GM18517 (cell line): ENCODE measurements around the gene COLEC12.
"Not testable (repeated sequence)": the region's sequence is repeated elsewhere in the genome, so short reads cannot be mapped to it uniquely, and the experiment has no call there.

ENCODE experiments used
- ATAC-seq: cut with Tn5 transposase; IDR thresholded peaks from one replicate; pipeline ENCODE4 v1.9.1; 2021; ENCODE audit warnings: mild to moderate bottlenecking, moderate library complexity; ENCODE audit not compliant: unreplicated experiment

Gene COLEC12

DNA sequence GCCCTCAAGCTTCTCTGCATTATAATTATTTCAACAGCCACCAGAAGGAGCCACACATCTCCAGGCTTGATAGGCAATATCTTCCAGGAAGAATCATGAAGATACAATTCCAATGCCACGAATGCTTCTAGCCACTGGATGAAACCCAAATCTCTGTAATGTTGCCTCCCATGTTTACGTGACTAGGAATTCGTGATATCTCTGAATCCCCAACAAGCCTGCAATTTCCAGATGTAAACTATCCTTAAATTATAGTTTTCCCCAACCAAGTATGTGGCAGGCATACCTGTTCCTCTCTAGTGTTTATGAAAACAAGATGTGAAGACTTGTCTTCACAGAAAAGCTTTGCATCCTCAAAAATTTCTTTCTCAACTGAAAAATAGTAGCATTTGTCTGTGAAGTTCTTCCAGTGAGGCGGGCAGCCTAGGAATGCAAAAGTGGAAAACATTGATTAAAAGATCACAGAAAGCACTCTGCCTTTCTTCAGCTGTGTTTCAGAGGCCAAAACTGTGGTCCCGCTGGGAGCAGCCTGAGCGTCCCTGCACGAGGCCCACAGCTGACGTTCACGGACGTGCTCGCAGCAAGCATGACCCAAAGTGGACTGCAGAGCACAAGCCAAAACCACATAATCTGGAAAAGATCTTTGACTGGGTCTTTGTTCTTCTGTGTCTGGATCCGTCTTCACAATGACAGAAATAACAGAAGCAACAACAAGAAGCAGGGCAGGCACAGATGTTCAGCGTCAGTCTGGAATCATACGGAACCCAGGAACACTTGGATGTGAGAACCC lies 167.6 kb downstream of the COLEC12 start:
- ATAC-seq: no peak

DNA sequence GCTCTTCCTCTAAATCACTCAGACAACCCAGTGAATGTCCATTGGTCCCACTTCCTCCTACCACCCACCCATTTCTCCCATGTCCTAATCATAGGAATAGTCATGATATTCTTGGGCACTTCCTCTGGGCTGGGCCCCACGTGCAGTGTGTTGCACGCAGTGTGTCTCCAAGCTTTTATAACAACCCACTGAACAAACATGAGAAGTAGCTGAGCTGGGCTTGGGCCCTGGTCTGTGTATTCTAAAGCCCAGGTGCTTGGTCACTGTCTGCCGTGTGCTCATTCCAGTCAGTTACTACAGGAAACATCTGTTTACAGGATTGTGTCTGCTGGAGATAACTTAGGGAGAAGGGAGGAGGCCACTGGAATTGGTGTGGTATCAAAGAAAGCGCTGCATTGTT lies 168.5 kb downstream of the COLEC12 start:
- ATAC-seq: no peak

DNA sequence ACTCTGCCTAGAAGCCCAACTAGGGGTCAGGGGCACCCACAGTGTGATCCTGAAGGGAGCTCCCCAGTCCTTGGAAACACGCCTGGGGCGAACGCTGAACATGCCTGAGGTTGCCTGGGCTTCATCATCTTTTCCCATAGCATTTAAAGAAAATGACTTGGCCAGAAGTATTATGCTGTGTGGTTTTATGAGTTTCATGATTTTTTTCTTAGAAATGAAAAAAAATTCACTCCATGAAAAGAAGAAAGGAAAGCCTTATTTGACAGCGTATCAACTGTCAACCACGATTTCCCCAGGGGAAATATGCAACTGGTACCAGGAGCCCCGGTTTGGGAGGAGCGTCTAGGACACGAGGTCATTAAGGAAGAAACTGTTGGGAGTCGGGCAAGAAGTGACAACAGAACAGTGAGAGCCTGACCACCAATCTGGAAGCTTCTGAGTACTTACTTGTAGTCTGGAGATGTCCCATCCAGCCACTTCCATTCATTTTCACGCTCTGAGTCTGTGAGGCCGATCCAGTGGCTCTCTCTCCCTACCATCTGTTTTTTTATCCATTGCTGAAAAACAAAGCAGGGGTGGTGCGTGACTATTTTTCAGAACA lies 169.2 kb downstream of the COLEC12 start:
- no peak for ATAC-seq

DNA sequence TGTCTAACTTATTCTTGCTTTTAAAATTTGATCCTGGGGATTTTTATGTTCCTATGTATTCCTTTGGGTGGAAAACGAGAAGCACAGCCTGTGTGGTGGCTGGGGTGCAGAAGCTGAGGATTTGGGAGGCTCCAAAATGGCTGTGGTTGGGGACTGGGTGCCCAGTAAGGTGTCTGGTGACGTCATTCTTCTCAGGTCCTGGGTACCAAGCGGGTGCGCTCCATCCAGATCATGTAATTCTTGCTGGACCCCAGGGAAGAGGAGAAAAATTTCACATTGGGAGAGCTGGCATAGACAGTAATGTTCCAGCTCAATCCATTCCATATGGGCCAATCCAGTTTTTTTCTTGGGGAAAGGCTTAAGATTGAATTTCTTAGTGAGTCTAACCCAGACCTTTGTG lies 171.6 kb downstream of the COLEC12 start:
- ATAC-seq: no peak

DNA sequence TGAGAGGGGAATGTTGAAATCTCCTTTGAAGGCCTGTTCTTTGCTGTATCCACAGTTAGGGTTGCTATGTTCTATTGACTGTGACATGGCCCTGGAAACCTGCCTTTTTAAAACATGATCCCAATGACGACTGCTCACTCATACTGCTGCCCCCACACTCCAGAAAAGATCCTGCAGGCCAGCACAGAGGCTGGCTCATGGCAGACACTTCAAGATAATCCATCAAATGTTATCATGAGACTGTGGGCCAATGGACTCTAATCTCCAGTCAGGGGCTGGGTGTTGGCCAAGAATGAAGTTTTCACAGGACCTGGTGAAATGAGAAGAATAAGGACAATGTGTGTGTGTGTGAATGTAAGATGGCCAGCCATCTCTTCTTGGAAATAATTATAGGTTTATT lies 173.7 kb downstream of the COLEC12 start:
- no peak for ATAC-seq

DNA sequence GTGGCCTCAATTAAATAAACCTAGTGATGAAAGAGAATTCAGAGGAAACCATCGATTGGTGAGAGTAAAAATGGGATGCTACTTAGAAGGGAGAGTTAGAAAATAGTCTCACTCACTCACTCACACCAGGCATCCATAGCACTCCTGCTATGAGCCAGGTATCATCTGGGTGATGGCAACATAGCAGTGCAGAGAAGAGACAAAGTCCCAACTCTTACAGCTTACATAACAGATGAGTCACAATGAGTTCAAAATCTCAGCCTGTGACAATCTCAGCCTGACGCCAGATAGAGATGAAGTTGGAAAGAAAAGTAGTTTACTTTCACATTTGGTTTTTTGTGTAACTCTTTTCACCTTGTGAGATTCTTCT lies 177.3 kb downstream of the COLEC12 start:
- ATAC-seq: no peak

DNA sequence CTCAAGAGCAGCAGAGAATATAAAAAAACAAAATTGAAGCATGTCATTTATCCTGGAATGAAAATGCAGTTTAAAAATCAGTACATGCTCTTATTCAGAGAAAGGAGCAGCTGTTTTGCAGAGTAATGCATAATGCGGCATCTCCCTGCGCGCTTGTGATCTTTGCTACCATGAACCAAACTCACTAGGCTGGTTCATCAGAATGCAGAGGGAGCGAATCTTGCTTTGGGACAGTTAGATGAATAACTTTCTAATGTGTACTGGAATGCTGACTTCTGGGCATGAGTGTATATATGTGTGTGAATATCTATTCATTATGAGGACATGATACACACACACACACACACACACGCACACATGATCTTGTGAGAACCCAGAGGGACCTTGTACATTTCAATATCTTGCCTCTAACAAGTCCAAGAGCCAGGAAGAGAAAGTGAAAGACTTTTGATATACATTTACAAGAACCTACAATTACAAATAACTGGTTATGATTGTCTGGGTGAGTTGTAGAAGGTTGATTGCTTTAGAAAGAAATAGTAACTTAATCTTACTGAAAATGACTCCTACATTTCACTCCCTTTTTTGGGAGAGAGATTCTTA lies 178.5 kb downstream of the COLEC12 start:
- ATAC-seq: no peak

DNA sequence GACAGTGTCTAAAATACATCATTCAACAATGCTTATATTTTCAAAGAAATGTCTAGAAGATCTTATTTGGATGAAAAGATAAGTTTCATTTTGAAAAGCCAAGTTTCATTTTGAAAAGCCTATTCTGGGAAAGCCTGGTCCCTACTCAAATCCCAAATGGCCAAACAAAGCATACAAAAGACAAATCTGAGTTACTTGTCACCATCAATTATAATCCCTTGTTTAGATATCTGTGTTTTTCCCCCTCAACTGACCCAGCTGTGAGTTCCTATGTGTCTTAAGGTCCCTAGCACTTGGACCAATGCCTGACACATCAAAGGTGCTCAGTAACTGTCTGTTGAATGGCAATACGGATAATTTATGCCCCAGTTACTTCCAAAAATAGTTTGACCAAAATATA lies 180.3 kb downstream of the COLEC12 start:
- no peak for ATAC-seq

DNA sequence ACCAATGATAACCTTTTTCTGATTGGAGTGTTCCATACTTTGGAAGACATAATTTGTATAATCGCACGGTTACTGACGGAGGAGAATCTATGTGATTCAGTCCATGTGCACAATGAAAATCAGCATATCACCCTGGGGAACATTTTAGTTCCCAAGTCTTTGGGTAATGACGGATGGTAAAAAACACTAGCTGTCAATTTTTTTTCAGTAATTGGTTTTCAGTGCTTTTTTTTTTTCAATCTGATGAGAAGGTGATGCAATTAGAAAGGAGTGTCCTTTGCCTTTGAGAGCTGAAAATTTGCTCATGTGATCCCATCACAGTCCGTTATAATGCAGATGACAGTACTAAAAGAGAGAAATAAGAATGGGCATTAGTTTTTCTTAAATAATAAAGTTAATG lies 180.8 kb downstream of the COLEC12 start:
- ATAC-seq: no peak

DNA sequence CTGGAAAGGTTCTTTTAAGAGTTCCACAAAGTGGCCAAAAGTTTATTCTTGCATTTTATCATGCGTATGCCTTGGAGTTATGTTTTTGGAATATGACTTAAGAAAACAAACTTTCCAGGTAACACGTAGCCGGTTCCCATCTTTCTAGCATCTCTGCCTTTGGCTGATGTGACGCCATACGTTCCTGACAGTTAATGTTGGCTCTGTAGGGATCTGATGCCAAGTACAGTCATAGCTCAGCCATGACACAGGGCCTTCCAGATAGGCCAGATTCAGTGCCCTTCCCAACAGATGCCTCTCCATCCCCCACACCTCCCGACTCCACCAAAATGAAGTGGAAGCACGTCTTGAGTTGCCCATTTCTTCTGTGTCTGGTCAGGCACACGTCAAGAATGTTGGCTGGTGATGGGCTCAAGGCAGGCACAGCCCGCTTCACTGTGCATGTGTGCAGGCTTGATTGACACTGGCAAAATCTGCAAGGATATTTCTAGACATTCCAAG lies 181.7 kb downstream of the COLEC12 start:
- no peak for ATAC-seq

DNA sequence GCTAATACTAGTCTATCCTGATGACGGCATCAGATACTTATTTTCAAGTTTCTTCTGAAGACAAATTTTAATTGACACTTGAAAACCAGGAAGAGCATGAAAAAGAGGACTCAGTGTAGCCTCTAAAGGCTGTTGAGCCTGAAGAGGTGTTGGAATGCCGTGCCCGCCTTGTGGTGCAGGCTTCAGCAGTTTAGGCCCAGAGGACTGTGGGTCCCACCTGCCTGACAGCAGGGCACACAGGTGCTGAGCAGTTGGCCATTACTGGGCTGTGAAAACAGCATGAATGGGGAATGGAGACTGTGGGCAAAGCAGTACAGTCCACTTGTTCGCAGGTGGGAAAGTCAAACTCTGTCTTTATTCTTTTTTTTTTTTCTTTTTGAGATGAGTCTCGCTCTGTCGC lies 182.9 kb downstream of the COLEC12 start:
- ATAC-seq: no peak

DNA sequence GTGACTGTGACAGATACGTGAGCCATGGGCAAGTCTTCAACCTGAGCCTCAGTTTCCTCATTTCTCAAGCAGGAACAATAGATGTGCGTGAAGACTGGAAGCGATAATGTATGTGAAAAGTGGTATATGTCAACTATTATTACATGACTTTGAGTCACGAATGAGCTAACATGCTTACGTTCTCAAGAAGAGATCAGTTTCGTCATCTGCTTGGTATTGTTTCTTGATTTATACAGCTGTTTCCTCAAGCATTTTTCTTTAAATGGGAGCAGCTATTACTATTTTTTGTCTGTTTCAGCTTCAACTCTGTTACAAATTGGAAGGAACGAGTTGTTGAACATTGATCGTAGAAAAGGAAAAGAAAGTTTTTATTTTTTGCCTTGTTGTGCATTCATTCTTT lies 184.1 kb downstream of the COLEC12 start:
- no peak for ATAC-seq

DNA sequence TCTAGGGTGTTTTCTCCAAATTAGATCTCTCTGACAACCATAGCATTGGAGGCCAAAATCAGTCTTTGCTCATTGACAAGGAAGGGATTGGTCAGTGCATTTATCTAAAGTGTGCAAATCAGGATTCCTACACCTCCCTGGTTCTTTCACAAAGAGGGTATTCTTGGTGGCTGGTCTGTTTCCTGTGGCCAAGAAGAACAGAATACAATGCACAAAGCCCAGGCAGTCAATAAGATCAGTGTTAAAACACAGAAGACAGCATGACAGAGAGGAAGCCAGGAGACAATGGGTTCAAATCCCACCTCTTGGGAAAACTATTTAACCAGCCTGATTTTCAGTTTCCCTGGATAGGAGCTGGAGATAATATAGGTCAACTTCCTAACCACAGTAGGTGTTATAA lies 186.6 kb downstream of the COLEC12 start:
- no peak for ATAC-seq

DNA sequence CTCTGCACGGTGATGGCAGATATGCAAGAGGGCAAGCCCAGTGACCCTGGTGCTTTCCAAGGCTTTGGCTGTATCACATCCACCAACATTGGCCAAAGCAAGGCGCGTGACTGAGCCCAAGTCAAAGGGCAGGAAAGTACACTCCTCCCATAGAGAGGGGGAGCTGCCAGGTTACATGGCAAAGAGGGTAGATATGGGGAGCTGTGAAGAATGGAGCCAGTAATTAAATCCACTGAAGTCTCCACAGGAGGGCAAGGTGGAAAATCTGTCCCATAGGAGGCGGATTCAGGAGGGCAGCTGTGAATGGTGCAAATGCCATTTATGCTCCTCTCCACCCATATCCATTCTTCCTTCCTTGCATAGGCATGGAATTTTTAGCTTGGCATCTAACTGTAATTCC lies 188.1 kb downstream of the COLEC12 start:
- ATAC-seq: no peak

DNA sequence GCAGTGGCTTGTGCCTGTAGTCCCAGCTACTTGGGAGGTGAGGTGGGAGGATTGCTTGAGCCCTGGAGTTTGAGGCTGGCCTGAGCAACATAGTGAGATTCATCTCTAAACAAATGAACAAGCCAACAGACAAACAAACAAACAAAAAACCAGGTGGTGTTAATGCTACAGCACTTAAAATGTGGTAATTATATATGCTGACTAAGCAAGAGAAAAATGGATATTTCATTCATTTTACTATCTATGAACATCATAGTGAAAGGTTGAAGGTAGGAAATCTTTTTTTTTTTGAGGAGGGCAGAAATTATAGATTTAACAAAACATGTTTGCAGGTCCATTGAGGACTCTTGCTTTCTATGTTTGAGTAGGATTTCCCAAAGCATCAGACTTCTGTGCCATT lies 190.5 kb downstream of the COLEC12 start:
- ATAC-seq: no peak

DNA sequence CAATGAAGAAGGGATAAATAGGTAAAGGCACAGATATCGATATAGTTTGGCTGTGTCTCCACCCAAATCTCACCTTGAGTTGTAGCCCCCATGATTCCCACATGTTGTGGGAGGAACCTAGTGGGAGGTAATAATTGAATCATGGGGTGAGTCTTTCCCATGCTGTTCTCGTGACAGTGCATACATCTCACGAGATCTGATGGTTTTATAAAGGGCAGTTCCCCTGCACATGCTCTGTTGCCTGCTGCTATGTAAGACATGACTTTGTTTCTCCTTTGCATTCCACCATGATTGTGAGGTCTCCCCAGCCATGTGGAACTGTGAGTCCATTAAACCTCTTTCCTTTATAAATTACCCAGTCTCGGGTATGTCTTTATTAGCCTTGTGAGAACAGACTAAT lies 192.4 kb downstream of the COLEC12 start:
- not testable (repeated sequence) for ATAC-seq

DNA sequence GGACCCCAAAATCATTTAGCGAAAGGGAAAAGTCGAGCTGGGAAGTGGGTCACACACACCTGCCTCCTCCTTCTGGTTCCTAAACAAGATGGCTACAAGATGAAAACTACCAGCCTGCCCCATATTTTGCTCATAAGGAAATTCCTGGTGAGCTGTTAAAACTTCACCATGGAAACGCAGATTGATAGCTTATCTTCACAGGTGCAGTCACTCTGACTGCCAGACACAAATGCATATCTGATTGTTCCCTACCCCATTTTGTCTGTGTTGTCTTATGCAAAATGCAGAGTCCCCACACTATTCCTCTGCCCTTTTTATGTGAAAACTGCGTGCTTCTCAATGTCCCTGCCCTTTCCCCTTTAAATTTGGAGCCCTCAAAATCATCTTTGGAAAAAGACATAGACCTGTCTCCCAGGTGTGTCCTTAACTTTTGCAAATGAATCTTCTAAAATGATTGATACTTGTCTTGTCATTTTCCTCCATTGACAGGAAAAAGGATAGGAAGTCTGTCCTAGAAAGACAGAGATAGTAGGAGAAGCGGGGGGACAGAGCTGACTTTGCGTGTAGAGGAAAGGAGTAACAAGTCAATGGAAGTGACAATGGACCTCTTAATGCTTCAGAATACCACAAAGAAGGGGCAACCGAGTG lies 193.8 kb downstream of the COLEC12 start:
- ATAC-seq: no peak

DNA sequence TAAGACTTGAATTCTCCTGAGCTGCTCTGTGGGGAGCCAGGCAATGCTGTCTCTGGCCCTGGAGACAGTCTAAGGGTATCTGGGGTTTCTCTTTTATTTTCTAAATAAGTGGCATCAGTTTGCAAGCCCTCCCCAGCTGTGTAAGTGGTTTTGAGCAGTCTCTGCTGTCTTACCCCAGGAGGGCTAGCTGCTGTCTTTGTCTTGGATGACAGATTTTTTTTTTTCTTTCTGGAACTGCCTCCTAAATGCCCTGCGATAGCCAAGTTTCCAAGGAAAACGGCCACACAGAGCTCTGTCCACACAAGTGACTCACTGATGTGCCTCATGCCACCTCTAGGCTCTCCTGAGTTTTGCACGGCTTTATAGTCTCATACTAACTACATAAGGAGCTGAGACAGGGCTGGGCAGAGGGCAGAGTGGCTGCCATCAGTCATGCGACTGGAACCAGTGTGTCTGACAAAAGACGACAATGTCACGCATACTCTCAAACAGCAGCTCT lies 195.4 kb downstream of the COLEC12 start:
- ATAC-seq: no peak

DNA sequence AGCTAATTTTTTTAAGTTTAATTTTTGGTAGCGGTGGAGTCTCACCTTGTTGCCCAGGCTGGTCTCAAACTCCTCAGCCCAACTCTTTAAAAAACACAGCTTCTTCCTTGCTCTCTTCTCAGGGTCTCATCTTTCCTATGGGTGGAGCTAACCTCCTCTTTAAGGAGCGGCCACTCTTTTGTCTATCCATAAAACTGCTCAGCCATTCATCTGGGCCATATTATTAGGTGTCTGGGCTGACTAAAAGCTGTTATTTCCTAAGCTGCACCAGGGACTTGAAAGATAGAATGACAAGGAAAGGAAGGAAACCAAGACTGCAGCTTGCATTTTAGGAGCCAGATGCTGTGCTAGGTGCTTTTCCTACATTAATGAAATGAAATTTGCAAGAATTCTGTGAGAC lies 196.9 kb downstream of the COLEC12 start:
- ATAC-seq: no peak

DNA sequence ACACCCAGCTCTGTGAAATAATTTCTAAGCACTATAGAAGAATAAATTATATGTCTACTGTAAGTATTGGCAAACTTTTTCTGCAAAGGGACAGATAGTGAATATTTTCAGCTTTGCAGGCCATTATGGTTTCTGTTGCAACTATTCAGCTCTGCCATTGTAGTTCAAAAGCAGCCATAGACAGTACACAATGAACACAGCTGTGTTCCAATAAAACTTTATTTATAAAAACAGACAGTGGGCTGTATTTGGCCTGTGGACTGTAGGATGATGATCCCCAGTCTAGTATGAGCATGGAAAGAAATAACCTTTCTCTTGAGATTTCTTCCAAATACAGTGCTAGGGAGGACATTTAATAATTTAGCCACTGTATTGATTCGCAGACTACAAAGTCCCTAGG lies 197.5 kb downstream of the COLEC12 start:
- ATAC-seq: no peak

DNA sequence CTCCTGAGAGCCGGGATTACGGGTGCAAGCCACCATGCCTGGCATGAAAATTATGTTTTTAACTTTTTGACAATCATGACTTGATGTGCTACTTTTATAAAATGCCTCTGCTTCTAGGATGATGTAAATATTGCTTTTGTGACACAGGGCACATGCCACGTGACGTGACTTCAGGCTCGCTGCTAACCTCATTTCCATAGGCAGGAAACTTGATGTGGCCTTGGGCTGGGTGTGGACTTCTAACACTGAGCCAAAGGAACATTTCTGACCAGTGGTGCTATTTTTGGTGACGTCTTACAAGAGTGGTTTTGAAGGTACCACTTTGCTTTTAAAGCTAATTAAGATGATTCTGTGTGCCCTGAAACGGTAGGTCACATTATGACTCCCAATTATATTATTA lies 198.4 kb downstream of the COLEC12 start:
- ATAC-seq: no peak

DNA sequence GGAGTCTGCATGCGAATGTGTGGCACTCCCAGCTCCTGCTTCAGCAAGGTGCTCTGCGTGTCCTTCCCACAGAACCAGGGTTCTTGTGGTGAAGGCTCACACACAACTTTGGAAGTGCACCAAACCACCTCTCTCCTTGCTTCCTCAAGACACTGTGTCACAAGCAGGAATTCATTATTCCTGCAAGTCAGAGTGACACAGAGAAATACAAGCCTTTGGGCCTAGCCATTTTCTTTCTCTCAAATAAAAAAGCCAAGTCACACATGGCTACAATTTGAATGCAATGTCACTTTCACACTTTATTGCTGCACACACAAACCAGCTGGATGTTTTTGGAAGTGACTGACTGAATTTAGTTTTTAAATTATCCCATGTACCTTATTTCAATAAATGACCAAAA lies 202.6 kb downstream of the COLEC12 start:
- ATAC-seq: no peak
